Fibroblast of mammary gland (primary cell): ENCODE data around the gene SELENOO.

Experiments used
- DNase-seq: peaks from one replicate; pipeline ENCODE4 v3.0.0-alpha.2; 2010; ENCODE audit warnings: low read depth
- H3K4me3 ChIP-seq: 2 replicates; pipeline ENCODE4 v1.5.1; 2011; ENCODE audit warnings: low read depth, mild to moderate bottlenecking, low read length, moderate library complexity; ENCODE audit not compliant: control insufficient read depth
- CTCF ChIP-seq: conservative IDR thresholded peaks from 2 replicates; pipeline ENCODE4 v1.5.1; 2011; ENCODE audit warnings: low read depth, low read length, inconsistent platforms; ENCODE audit not compliant: control insufficient read depth, insufficient read depth

SELENOO gene

GRCh38 chr22:50169774-50170341 is 31.0 kb upstream of the SELENOO start:
- no peak for DNase-seq
- no peak for TF ChIP-seq CTCF
- no peak overlapping the region for H3K4me3 ChIP-seq

GRCh38 chr22:50170453-50171318 is 30.1 kb upstream of the SELENOO start, which contains the start of gene PANX2:
Gene PANX2, plus strand, starts transcription at chr22:50170731. Its CDS starts 0 bp downstream, at chr22:50170731.
- DNase-seq = no peak
- no peak within 1 kb of the TSS for H3K4me3 ChIP-seq
- no peak for TF ChIP-seq CTCF

- DNase-seq = no peak
- no peak for TF ChIP-seq CTCF
- H3K4me3 ChIP-seq = no peak overlapping the region
Measured at GRCh38 chr22:50171319-50171964, 29.4 kb upstream of the SELENOO start.

- no peak for DNase-seq
- TF ChIP-seq CTCF = no peak
- H3K4me3 ChIP-seq = no peak overlapping the region
Measured at GRCh38 chr22:50171965-50172421, 28.8 kb upstream of the SELENOO start.

- DNase-seq = no peak
- TF ChIP-seq CTCF = no peak
- no peak overlapping the region for H3K4me3 ChIP-seq
Measured at GRCh38 chr22:50173311-50173982, 27.4 kb upstream of the SELENOO start.

- TF ChIP-seq CTCF = no peak
- no peak for DNase-seq
- H3K4me3 ChIP-seq = no peak overlapping the region
Measured at GRCh38 chr22:50173983-50174355, 26.8 kb upstream of the SELENOO start.
